GM12892 (cell line): ENCODE measurements around the gene METTL21A.

Experiments
- POLR2A ChIP-seq: IDR thresholded peaks from 2 replicates; pipeline ENCODE4 v1.6.1; 2011; ENCODE audit warnings: low read depth, low read length, control low read depth
- POLR2AphosphoS5 ChIP-seq: IDR thresholded peaks from 2 replicates; pipeline ENCODE4 v1.6.1; 2011; ENCODE audit warnings: low read depth, low read length, control low read depth

- peak; percentile 65; the same call in 1 of the 2 replicates for TF ChIP-seq POLR2A
- 0 out of 2 replicates have a peak, but pooled peaks have one; percentile 39 for TF ChIP-seq POLR2AphosphoS5
These were observed 37.0 kb upstream of the METTL21A start for GRCh38 chr2:207662203-207662602.
